PFSK-1 (cell line): ENCODE results near the gene PRSS16.

Experiments
- POLR2AphosphoS5 ChIP-seq: IDR thresholded peaks from 2 replicates; pipeline ENCODE4 v1.6.1; 2012; ENCODE audit warnings: low read depth, mild to moderate bottlenecking, control low read depth, low read length, moderate library complexity
- REST ChIP-seq, 2 experiments: IDR thresholded peaks; 2 replicates each; pipeline versions ENCODE4 v1.6.1 to v1.8.0; 2011 to 2012; ENCODE audit warnings: low read depth in 2 of 2, low read length in 2 of 2, control low read depth in 1 of 2, inconsistent platforms in 1 of 2, mild to moderate bottlenecking in 1 of 2, moderate library complexity in 1 of 2; ENCODE audit not compliant: insufficient read depth in 1 of 2

DNA sequence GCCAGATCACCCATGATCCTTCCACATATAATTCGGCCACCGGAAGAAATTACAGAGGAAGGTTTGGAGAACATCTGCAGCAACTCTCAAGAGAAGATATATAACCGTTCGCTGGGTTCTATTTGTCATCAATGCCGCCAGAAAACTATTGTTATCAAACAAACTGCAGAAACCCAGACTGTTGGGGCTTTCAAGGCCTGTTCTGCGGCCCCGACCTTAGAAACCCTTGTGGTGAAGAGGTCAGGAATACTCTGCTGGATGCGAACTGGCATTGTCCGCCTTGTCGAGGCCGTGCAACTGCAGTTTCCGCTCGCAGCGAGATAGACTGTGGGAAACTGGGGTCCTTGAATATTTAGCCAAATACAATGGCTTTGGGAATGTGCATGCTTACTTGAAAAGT is 21.3 kb downstream of the PRSS16 start:
- TF ChIP-seq REST (IDR thresholded peaks at IDR 0.05; ENCODE audit: insufficient read depth in 1 of 2, low read depth in 2 of 2, low read length in 2 of 2): no peak
- TF ChIP-seq POLR2AphosphoS5: no peak
